HG02678 (cell line): Measurements from ENCODE around the gene KIAA2012.

Source experiments
- ATAC-seq: cut with Tn5 transposase; IDR thresholded peaks from one replicate; pipeline ENCODE4 v1.9.1; 2021; ENCODE audit warnings: mild to moderate bottlenecking, moderate library complexity; ENCODE audit not compliant: unreplicated experiment

Gene KIAA2012

GRCh38 chr2:202072737-202073401 is at the start of gene KIAA2012:
Gene KIAA2012, plus strand, starts transcription at chr2:202073255. Its CDS starts 373 bp downstream, at chr2:202073628.
- ATAC-seq = no peak

GRCh38 chr2:202023904-202024266 is 49.2 kb upstream of the KIAA2012 start:
- no peak for ATAC-seq

- no peak for ATAC-seq
These were observed 48.2 kb upstream of the KIAA2012 start for GRCh38 chr2:202024871-202025270.

- ATAC-seq = no peak
These were observed 47.2 kb upstream of the KIAA2012 start for GRCh38 chr2:202025816-202026215.

- ATAC-seq = no peak
These were observed 46.5 kb upstream of the KIAA2012 start for GRCh38 chr2:202026507-202026906.

- no peak for ATAC-seq
These were observed 42.4 kb upstream of the KIAA2012 start for GRCh38 chr2:202030691-202031090.

- no peak for ATAC-seq
These were observed 41.7 kb upstream of the KIAA2012 start for GRCh38 chr2:202031246-202031951.

- peak; percentile 6 for ATAC-seq
These were observed 40.2 kb upstream of the KIAA2012 start for GRCh38 chr2:202032846-202033316.

GRCh38 chr2:202033317-202034248 is 39.5 kb upstream of the KIAA2012 start, which contains the start of gene FZD7:
Gene FZD7, plus strand, starts transcription at chr2:202033855. Its CDS starts 793 bp downstream, at chr2:202034648.
- ATAC-seq = peak; percentile 86

- peak; percentile 8 for ATAC-seq
These were observed 38.6 kb upstream of the KIAA2012 start for GRCh38 chr2:202034249-202035088.

GRCh38 chr2:202035089-202035940 is 37.7 kb upstream of the KIAA2012 start:
- no peak for ATAC-seq

- no peak for ATAC-seq
These were observed 37.1 kb upstream of the KIAA2012 start for GRCh38 chr2:202035941-202036372.

- ATAC-seq = no peak
These were observed 36.4 kb upstream of the KIAA2012 start for GRCh38 chr2:202036601-202037037.

- no peak for ATAC-seq
These were observed 36.0 kb upstream of the KIAA2012 start for GRCh38 chr2:202037086-202037485.

GRCh38 chr2:202038471-202039277 is 34.4 kb upstream of the KIAA2012 start:
- ATAC-seq = no peak

GRCh38 chr2:202039278-202040078 is 33.6 kb upstream of the KIAA2012 start:
- no peak for ATAC-seq

GRCh38 chr2:202040079-202040844 is 32.8 kb upstream of the KIAA2012 start:
- no peak for ATAC-seq
